Left ventricle myocardium inferior (tissue), 1 donor: ENCODE results near the gene TRIM13. TPM values are rescaled to one million over a fixed set of nuclear protein-coding genes. Genes with fewer than 3 reads are reported as not detected.

Experiments used
- DNase-seq: peaks from one replicate; pipeline ENCODE4 v3.0.0-alpha.2; 2020
- H3K27ac ChIP-seq: fragments of 200-600 bp; replicated peaks from 2 replicates; pipeline ENCODE4 v1.8.0; 2021
- H3K27me3 ChIP-seq: fragments of 200-600 bp; 2 replicates; pipeline ENCODE4 v1.8.0; 2021; ENCODE audit warnings: low read depth
- H3K36me3 ChIP-seq: fragments of 200-600 bp; 2 replicates; pipeline ENCODE4 v1.8.0; 2021
- H3K4me1 ChIP-seq: fragments of 200-600 bp; 2 replicates; pipeline ENCODE4 v1.8.0; 2021
- H3K4me3 ChIP-seq: fragments of 200-600 bp; 2 replicates; pipeline ENCODE4 v1.8.0; 2021; ENCODE audit warnings: mild to moderate bottlenecking, moderate library complexity
- H3K9me3 ChIP-seq: fragments of 200-600 bp; replicated peaks from 2 replicates; pipeline ENCODE4 v1.8.0; 2021
- CTCF ChIP-seq: fragments of 200-600 bp; IDR thresholded peaks from 2 replicates; pipeline ENCODE4 v1.8.0; 2021; ENCODE audit warnings: antibody characterized with exemption, mild to moderate bottlenecking, borderline replicate concordance
- intact Hi-C: fragments of 100-400 bp; cut with micrococcal nuclease; formaldehyde crosslinking; loops from one replicate; pipeline ENCODE4 v1.11.0; 2022
- total RNA-seq: library from RNA; stranded (reverse); fragmentation: NEBNext Ultra II Directional; extraction: Animal tissue kit (Norgen Biotek cat#: 25700); gene quantifications from one replicate; pipeline ENCODE4 v1.2.1, GENCODE V29; 2021
- donor health status: DM: no; HTN: yes; CAD: no; lungs with severe emphysema.

TRIM13 gene
- total RNA-seq, 1 donor from 2014 or later, result 22.1 TPM

DNA sequence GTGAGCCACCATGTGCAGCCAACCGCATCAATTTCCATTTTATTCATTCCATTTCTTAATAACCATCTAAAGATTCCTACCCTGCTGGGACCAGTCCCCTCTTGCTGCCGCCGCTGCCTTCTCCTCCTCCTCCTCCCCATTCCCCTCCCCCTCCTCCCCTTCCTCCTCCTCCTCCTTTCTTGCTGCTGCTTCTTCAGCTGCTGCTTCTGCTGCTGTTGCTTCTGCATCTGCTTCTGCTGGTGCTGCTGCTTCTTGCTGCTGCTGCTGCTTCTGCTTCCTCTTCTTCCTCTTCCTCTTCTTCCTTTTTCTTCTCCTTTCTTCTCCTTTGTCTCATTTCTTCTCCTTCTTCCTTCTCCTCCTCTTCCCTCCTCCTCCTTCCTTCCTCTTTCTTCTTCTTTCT lies 40.7 kb upstream of the TRIM13 start:
- no peak for DNase-seq
- Histone ChIP-seq H3K27me3 (no peaks in the 10 kb centered on the region), H3K9me3 (peaks cover 16% of the 10 kb centered on the region), H3K4me1 (no peaks in the 10 kb centered on the region), H3K36me3 (peaks cover 6% of the 10 kb centered on the region), H3K4me3 (no peak overlapping the region), H3K27ac (no peak overlapping the region)
- no peak for TF ChIP-seq CTCF
- intact Hi-C loops, result no loop called here

DNA sequence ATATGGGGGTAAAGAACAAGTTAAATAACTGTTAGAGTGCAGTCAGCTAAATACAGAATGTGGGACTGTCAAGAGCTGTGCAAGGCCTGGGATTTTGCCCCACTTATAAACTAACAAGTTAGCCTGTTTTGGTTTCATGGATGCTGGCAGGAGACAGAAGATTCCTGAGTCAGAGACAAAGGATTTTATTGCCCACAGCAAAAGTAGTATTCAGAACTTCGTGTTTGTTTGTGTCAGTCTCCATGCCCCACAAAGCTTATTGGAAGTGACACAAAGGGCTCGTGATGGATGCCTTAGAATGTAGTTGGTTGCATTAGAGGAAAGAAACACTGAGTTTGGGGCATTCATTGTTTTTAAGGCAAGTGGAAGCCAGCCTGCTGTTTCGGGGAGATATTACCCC lies 38.5 kb upstream of the TRIM13 start:
- DNase-seq, result no peak
- peaks cover 36% of the 10 kb centered on the region for H3K9me3 ChIP-seq
- no peak for TF ChIP-seq CTCF
- no peaks in the 10 kb centered on the region for H3K27me3 ChIP-seq
- H3K4me3 ChIP-seq, result no peak overlapping the region
- no peak overlapping the region for H3K27ac ChIP-seq
- intact Hi-C loops, result no loop called here
- H3K36me3 ChIP-seq, result peaks cover 22% of the 10 kb centered on the region
- no peaks in the 10 kb centered on the region for H3K4me1 ChIP-seq

- Histone ChIP-seq H3K4me1 (no peaks in the 10 kb centered on the region), H3K27ac (no peak overlapping the region), H3K4me3 (no peak overlapping the region), H3K27me3 (no peaks in the 10 kb centered on the region), H3K36me3 (peaks cover 25% of the 10 kb centered on the region), H3K9me3 (peaks cover 36% of the 10 kb centered on the region)
- intact Hi-C loops, result no loop called here
- no peak for TF ChIP-seq CTCF
- DNase-seq, result no peak
Measured at GRCh38 chr13:49967456-49967855, 29.4 kb upstream of the TRIM13 start.

DNA sequence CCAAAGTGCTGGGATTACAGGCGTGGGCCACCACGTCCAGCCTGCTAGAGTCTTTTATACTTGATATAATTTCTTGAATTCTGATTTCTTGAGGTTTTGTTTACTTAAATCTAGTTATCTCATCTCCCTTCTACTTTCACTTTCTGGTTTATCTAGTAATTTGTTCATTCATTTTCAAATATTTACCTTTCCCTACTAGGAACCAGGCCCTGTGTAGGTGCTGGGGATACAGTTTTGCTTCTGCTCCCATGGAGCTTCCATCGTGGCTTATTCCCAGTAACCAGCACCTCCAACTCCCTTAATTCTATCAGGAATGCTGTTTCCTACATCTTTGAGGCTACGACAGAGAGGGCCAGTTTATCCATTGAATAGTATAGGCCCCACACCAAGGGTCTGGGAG lies 24.1 kb upstream of the TRIM13 start:
- Histone ChIP-seq H3K36me3 (no peaks in the 10 kb centered on the region), H3K4me3 (no peak overlapping the region), H3K9me3 (no peaks in the 10 kb centered on the region), H3K27me3 (no peaks in the 10 kb centered on the region), H3K4me1 (no peaks in the 10 kb centered on the region), H3K27ac (no peak overlapping the region)
- intact Hi-C loops, result loop anchor here (10.0 kb wide), 1 partner anchor 562 kb away; no protein-coding TSS in a partner anchor
- TF ChIP-seq CTCF, result no peak
- no peak for DNase-seq

- H3K4me3 ChIP-seq, result no peak overlapping the region
- TF ChIP-seq CTCF, result no peak
Measured at GRCh38 chr13:49975826-49976225, 21.0 kb upstream of the TRIM13 start.

More at GRCh38 chr13:49975826-49976225, 21.0 kb upstream of the TRIM13 start:
- intact Hi-C loops, result loop anchor here (5.0 to 10.0 kb wide), 2 partner anchors 559 to 826 kb away; no protein-coding TSS in a partner anchor
- H3K27ac ChIP-seq, result no peak overlapping the region
- no peaks in the 10 kb centered on the region for H3K9me3 ChIP-seq
- no peak for DNase-seq
- H3K36me3 ChIP-seq, result no peaks in the 10 kb centered on the region
- H3K4me1 ChIP-seq, result peaks cover 17% of the 10 kb centered on the region
- no peaks in the 10 kb centered on the region for H3K27me3 ChIP-seq
